T-helper 9 cell (primary cell): ENCODE results near the gene CFAP43.
A peak's percentile ranks its signal among the peaks of the same experiment; 100 is the strongest.

Source experiments
- DNase-seq: peaks from one replicate; pipeline ENCODE4 v3.0.0-alpha.2; 2020

CFAP43 gene

DNA sequence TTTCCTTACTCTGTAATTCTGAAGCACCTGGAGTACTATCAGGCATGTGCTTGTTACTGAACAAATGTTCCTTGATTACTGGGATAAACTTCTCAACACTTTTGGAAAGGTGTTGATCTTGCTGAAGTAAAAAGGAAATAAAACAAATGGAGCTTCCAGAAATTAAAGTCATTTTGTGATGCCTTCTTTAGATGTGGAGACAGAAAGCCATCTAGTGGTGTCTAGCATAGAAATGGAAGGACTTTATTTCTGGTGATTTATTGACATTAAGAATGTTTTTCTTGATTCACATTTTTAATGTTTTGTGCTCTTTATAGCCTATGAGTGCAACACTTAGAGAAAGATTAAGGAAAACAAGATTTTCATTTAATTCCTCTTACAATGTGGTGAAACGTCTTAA is 108.8 kb downstream of the CFAP43 start:
- no peak for DNase-seq

DNA sequence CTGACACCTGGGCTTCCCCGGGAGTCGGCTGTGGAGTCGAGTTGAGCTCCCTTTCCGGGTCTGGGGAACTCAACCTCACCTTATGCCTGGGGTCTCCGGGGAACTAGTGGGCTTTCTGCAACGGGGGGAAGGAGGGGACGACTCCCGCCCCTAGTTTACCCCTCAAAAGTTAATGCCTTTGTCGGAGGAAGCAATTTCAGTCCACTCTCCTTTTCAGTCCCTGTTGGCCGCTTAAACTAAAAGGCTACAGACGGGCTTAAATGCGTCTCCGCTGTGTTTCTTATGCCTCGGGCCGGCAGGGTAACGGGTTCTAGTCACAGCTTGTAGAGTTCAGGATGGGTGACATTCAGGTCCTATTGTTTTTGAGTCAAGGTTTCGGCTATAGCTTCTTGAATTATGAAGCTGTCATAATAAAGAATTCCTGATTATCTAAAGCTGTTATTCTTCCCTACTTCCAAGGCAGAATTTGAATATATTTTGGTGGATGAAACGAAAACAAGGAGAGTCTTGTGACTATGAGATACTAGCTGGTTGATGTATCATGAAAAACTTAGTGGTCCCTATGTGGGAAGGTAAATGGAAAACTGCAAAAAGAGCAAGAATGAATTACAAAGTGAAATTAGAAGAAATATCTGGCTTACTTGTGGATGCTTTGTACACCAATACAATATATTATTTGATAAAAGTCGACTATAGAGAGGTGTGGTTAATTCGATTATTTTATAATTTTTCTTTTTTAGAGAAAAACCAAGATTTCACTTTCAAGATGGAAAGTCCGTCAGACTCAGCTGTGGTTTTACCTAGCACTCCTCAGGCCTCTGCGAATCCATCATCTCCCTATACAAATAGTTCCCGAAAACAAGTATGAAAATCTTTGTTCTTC is 109.7 kb downstream of the CFAP43 start:
- DNase-seq, result no peak

- peak; percentile 97 for DNase-seq
Observed at GRCh38 chr10:104121485-104122224, 110.5 kb downstream of the CFAP43 start, which contains the start of gene SFR1. Gene SFR1, plus strand, starts transcription at chr10:104122171. Its CDS starts 13 bp downstream, at chr10:104122184.

- peak; percentile 92 for DNase-seq
Observed at GRCh38 chr10:104120903-104121484, 111.2 kb downstream of the CFAP43 start.

- no peak for DNase-seq
Observed at GRCh38 chr10:104120512-104120902, 111.7 kb downstream of the CFAP43 start.

GRCh38 chr10:104119996-104120395 is 112.2 kb downstream of the CFAP43 start:
- no peak for DNase-seq

DNA sequence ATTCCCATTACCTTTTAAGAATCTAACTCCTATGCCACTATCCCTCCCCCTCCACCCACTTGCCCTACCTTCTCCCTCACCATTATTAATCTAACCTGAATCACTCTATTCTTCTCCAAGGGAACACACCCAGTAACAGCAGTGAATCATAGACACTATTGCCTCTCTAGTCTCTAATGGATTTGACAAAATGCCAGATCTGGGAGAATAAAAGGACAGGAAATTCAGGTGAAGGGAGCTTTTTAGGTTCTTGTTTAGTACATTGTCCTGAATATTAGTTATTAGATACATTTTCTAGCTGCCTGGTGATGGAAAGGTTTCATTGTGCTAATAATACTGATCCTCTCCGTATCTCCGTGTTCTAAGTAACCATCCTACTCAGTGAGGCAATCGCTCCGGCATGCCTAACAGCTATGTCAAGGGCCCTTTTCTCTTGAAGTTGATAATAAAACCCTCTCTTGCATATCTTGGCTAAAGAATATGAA is 114.3 kb downstream of the CFAP43 start:
- DNase-seq, result no peak

- no peak for DNase-seq
Observed at GRCh38 chr10:104113376-104113956, 118.7 kb downstream of the CFAP43 start.

GRCh38 chr10:104109908-104110662 is 122.1 kb downstream of the CFAP43 start:
- DNase-seq, result no peak

GRCh38 chr10:104104926-104105325 is 127.2 kb downstream of the CFAP43 start:
- DNase-seq, result no peak

- DNase-seq, result no peak
Observed at GRCh38 chr10:104104418-104104817, 127.7 kb downstream of the CFAP43 start.

GRCh38 chr10:104103956-104104355 is 128.2 kb downstream of the CFAP43 start:
- no peak for DNase-seq

DNA sequence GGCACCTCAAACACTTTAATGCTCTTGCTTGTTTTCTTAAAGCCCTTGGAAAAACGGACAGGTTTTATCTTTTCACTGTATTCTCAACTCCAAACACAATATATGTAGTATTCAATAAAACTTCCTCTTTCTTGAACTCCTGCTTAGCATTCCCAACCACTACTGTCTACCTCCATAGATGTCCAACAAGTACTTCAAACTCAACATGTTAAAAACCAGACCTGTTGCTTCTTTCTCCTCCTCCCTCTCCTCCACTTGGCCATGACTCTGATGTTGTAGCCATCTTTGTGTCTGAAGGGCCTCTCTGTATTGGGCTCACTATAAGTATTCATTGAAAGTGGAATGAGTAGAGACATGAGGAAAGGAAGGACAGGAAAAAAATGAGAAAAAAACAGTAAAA is 130.3 kb downstream of the CFAP43 start:
- DNase-seq, result no peak

DNA sequence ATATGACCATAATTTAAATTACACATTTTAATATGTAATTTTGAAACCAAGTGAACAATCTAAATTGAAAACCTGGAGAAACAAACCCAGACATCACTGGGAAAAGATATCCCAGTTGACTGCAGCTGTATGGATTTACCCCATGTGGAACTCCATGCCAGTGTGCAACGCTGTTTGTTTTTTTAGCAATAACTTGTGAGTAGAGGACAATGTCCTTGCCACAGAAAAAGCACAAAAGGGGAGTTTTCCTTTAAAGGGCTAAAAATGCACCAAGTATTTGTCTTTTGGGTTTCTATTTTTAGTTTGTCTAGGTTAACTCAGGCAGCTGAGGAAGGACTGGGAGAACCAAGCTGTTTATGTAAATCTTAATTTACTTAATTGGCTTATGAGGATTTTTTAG is 131.4 kb downstream of the CFAP43 start:
- DNase-seq, result no peak

DNA sequence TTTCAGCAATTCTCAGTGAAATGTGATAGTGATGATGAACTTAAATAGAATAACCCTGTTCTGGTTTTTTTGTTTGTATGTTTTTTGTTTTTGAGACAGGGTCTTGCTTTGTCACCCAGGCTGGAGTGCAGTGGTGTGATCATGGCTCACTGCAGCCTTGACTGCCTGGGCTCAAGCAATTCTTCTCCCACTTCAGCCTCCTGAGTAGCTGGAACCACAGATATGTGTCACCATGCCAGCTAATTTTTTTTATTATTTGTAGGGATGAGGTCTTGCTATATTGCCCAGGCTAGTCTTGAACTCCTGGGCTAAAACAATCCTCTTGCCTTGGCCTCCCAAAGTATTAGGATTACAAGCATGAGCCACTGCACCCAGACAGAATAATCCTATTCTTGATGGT is 132.2 kb downstream of the CFAP43 start:
- no peak for DNase-seq

DNA sequence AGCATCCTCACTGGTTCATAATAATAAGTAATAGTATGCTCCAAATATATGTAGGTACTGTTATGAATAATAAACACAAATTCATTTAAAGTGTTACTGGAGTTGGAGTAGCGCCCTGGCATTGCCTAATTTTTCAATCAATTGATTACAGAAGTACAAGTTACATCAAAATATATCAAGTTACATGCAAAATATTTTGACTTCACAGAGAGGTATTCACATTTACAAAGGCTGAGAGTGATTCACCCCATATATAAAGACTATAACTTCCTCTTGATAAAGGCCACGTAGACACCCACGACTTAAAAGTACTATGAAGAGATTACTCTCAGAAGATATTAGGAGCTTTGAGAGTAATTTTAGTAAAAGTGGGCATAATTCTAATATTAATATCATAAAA is 132.9 kb downstream of the CFAP43 start:
- no peak for DNase-seq

DNA sequence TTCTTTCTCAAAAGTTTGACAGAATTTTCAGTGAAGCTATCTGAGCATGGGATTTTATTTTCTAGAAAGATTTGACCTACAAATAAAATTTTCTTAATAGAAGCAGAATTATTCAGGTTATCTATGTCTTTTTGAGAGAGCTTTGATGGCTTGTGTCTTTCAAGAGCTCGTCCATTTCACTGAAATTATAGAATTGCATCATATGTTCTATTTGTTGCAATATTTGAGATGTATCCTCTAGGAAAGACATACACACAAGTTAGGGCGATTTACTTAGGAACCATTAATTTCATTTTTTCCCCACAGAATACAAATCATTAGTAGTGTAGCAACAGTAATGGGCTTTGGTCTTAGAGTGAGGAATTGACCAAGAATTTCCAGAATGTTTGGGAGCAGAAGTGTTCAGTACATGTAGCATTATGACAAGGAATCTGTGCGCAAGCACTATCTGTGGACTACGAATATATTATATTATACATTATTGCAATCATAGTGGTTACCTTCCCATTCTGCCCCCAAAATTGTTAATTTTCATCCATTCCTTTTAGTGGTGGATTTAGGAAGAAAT is 133.7 kb downstream of the CFAP43 start:
- DNase-seq, result no peak

GRCh38 chr10:104096692-104097091 is 135.5 kb downstream of the CFAP43 start:
- no peak for DNase-seq

GRCh38 chr10:104092749-104093148 is 139.4 kb downstream of the CFAP43 start:
- DNase-seq, result no peak

GRCh38 chr10:104090611-104091010 is 141.6 kb downstream of the CFAP43 start:
- no peak for DNase-seq

DNA sequence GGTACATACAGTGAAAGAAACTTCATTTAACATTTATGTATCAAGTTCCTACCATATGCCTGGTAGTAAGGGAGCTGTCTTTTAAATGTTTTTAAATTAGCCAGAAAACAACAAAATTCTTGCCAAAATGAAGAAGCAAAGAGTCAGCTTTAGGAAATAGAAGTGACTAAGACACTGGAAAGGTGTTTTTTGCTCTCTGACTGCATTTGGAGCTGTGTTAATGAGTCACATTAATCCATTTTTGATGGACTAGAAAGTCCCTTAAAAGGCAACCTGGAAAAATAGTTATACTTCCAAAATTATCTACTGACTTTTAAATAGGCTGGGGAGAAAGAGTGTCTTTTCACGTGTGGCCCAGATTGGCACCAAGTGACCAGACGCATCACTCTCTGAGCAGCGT is 142.5 kb downstream of the CFAP43 start:
- DNase-seq, result no peak

GRCh38 chr10:104088239-104088638 is 143.9 kb downstream of the CFAP43 start:
- no peak for DNase-seq
